ENCODE measurements around the gene BRS3. TPM values are rescaled to one million over a fixed set of nuclear protein-coding genes. Genes with fewer than 3 reads are reported as not detected.
"Not testable (repeated sequence)": the region's sequence is repeated elsewhere in the genome, so short reads cannot be mapped to it uniquely, and the experiment has no call there.

BRS3 gene
- total RNA-seq (2014; rRNA removed; shearing (Covaris generic)): not detected in 2 replicates
- total RNA-seq (2022): not detected in 2 replicates
- not detected for Bru-seq, nascent RNA
- BruChase-seq, experiment 1, labeled RNA remaining after a 6-hour chase: not detected
- BruChase-seq, experiment 2, labeled RNA remaining after a 2-hour chase: not detected
- long read RNA-seq: 0 reads

DNA sequence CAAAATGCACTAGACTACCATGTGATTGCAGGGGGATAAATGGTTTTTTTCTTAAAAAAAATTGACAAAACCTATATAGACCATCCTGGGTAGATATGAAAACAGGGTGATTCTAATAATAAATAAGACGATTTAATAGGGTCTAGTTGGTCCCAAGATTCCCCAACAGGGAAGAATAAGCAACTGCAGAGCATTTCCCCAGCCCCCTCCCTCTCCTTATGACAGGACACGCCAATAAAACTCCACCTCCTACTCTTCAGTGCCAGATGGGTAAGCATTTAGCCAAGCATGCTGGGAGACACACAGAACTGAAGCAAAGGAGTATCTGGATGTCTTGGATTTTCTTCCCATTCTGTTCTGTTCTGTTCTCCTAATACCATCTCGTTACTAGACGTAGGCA, at the start of gene BRS3:
Gene BRS3 (plus strand): TSS at position 301 of the 400 bp plus-strand sequence. CDS start 168 bp downstream, outside the sequence.
- Histone ChIP-seq H3K4me2 (ENCODE audit: low read length) (no peak within 1 kb of the TSS), H3K4me1 (ENCODE audit: insufficient read depth, low read length, poor library complexity, severe bottlenecking) (no peaks in the 10 kb centered on the region), H4K20me1 (ENCODE audit: insufficient read depth, low read length) (no peaks in the 10 kb centered on the region), H3K79me2 (ENCODE audit: insufficient read depth, low read depth, low read length) (no peaks in the 10 kb centered on the region), H3K36me3 (ENCODE audit: insufficient read depth, low read length) (no peaks in the 10 kb centered on the region), H3K9me3 (ENCODE audit: low read length) (no peaks in the 10 kb centered on the region), H3K4me3 (ENCODE audit: low read depth, low read length, poor library complexity, severe bottlenecking) (no peak within 1 kb of the TSS), H2AFZ (ENCODE audit: low read length) (no peak within 1 kb of the TSS), H3K9me2 (ENCODE audit: insufficient read depth, low read length) (no peaks in the 10 kb centered on the region), H3K27ac (ENCODE audit: low read depth, low read length, poor library complexity, severe bottlenecking) (no peak within 1 kb of the TSS)
- ChIA-PET CTCF (ENCODE audit: unreplicated experiment) (no interaction called here), POLR2A (no interaction called here)
- no TSS peak for BruUV-seq (replicated peaks)
- intact Hi-C loops (cut with micrococcal nuclease; ENCODE audit: unreplicated experiment): no loop called here
- TF ChIP-seq, protein P1, sequence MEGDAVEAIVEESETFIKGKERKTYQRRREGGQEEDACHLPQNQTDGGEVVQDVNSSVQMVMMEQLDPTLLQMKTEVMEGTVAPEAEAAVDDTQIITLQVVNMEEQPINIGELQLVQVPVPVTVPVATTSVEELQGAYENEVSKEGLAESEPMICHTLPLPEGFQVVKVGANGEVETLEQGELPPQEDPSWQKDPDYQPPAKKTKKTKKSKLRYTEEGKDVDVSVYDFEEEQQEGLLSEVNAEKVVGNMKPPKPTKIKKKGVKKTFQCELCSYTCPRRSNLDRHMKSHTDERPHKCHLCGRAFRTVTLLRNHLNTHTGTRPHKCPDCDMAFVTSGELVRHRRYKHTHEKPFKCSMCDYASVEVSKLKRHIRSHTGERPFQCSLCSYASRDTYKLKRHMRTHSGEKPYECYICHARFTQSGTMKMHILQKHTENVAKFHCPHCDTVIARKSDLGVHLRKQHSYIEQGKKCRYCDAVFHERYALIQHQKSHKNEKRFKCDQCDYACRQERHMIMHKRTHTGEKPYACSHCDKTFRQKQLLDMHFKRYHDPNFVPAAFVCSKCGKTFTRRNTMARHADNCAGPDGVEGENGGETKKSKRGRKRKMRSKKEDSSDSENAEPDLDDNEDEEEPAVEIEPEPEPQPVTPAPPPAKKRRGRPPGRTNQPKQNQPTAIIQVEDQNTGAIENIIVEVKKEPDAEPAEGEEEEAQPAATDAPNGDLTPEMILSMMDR (conservative IDR thresholded peaks at IDR 0.05; ENCODE audit: low read length): no peak
- TF ChIP-seq EZH2phosphoT487 (IDR thresholded peaks at IDR 0.05; ENCODE audit: borderline replicate concordance, low read depth, low read length): no peak
- DNase-seq (ENCODE audit: low spot score): no peak

DNA sequence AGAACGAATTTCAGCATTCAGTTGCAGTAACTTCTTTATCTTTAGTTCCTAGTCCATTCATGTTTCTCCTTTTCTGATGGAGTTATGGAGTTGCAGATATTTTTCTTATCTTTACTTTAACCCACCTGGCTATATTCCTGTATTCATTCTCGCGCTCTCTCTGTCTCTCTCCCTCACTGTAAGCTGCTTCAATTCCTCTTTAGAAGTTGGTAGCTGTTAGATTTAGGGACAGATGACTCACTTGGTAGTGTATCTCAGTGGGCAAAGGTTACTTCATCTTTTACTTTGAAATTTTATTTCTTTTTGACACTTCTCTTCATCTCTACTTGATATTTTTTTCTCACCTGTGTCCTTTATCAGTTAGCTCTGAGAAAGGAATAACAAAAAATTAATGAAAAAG, 49.6 kb upstream of the BRS3 start:
- ChIA-PET POLR2A (interaction anchor here (0.6 to 1.0 kb wide), 2 partner anchors 9 to 885 kb away, joined by 3 to 10 read pairs; no protein-coding TSS in a partner anchor), CTCF (ENCODE audit: unreplicated experiment) (no interaction called here)
- Histone ChIP-seq H3K4me3 (ENCODE audit: low read depth, low read length, poor library complexity, severe bottlenecking) (no peak overlapping the region), H3K4me1 (ENCODE audit: insufficient read depth, low read length, poor library complexity, severe bottlenecking) (no peaks in the 10 kb centered on the region), H3K4me2 (ENCODE audit: low read length) (no peak overlapping the region), H3K79me2 (ENCODE audit: insufficient read depth, low read depth, low read length) (no peaks in the 10 kb centered on the region), H3K36me3 (ENCODE audit: insufficient read depth, low read length) (no peaks in the 10 kb centered on the region), H4K20me1 (ENCODE audit: insufficient read depth, low read length) (no peaks in the 10 kb centered on the region), H2AFZ (ENCODE audit: low read length) (no peak overlapping the region), H3K9me3 (ENCODE audit: low read length) (no peaks in the 10 kb centered on the region), H3K9me2 (ENCODE audit: insufficient read depth, low read length) (no peaks in the 10 kb centered on the region), H3K27ac (ENCODE audit: low read depth, low read length, poor library complexity, severe bottlenecking) (no peak overlapping the region)
- TF ChIP-seq, protein P1 (conservative IDR thresholded peaks at IDR 0.05; ENCODE audit: low read length): no peak
- no peak for TF ChIP-seq EZH2phosphoT487 (IDR thresholded peaks at IDR 0.05; ENCODE audit: borderline replicate concordance, low read depth, low read length)
- BruUV-seq (replicated peaks): no TSS peak
- DNase-seq (ENCODE audit: low spot score): no peak
- intact Hi-C loops (cut with micrococcal nuclease; ENCODE audit: unreplicated experiment): no loop called here

DNA sequence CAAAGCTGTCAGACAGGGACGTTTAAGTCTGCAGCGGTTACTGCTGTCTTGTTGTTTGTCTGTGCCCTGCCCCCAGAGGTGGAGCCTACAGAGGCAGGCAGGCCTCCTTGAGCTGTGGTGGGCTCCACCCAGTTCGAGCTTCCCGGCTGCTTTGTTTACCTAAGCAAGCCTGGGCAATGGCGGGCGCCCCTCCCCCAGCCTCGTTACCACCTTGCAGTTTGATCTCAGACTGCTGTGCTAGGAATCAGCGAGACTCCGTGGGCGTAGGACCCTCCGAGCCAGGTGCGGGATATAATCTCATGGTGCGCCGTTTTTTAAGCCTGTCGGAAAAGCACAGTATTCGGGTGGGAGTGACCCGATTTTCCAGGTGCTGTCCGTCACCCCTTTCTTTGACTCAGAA, 42.1 kb upstream of the BRS3 start:
- H3K79me2 ChIP-seq (ENCODE audit: insufficient read depth, low read depth, low read length); CTCF ChIA-PET (ENCODE audit: unreplicated experiment); H3K4me3 ChIP-seq (ENCODE audit: low read depth, low read length, poor library complexity, severe bottlenecking); BruUV-seq (replicated peaks); POLR2A ChIA-PET; H3K4me2 ChIP-seq (ENCODE audit: low read length); intact Hi-C loops (cut with micrococcal nuclease; ENCODE audit: unreplicated experiment); H4K20me1 ChIP-seq (ENCODE audit: insufficient read depth, low read length); DNase-seq (ENCODE audit: low spot score); H3K4me1 ChIP-seq (ENCODE audit: insufficient read depth, low read length, poor library complexity, severe bottlenecking); H3K9me3 ChIP-seq (ENCODE audit: low read length); H2AFZ ChIP-seq (ENCODE audit: low read length); H3K9me2 ChIP-seq (ENCODE audit: insufficient read depth, low read length); H3K36me3 ChIP-seq (ENCODE audit: insufficient read depth, low read length); H3K27ac ChIP-seq (ENCODE audit: low read depth, low read length, poor library complexity, severe bottlenecking): not testable (repeated sequence)
